Measurements from ENCODE around the gene TLK1.
"Not testable (repeated sequence)": the region's sequence is repeated elsewhere in the genome, so short reads cannot be mapped to it uniquely, and the experiment has no call there.

TLK1 gene

GRCh38 chr2:171167352-171167997 lies 6.8 kb upstream of the TLK1 start:
- DNase-seq = no peak

GRCh38 chr2:171166328-171166983 lies 5.8 kb upstream of the TLK1 start:
- no peak for DNase-seq

DNA sequence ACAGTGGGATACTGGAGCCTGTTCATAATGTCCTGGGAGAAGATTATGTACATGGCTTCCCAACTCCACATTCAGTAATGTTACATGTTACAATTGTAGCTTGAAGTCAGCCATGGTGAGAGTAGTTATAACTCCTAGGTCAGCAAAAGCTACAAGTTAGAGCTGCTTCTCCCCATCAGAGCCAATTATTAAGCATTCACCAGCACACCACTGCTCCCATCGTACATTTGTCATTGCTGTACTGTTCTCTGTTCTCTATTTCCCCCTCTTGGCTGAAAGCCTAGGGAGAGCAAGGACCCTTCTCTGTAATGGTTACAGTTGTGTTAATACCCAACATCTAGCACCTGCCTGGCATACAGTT lies 5.3 kb upstream of the TLK1 start:
- DNase-seq = no peak

- no peak for DNase-seq
These were observed 2.6 kb upstream of the TLK1 start for GRCh38 chr2:171163261-171163660.

- DNase-seq = not testable (repeated sequence)
These were observed 2.0 kb upstream of the TLK1 start for GRCh38 chr2:171162522-171163197.

GRCh38 chr2:171160956-171161740 lies 455 bp upstream of the TLK1 start:
- peak; percentile 85 for DNase-seq

DNA sequence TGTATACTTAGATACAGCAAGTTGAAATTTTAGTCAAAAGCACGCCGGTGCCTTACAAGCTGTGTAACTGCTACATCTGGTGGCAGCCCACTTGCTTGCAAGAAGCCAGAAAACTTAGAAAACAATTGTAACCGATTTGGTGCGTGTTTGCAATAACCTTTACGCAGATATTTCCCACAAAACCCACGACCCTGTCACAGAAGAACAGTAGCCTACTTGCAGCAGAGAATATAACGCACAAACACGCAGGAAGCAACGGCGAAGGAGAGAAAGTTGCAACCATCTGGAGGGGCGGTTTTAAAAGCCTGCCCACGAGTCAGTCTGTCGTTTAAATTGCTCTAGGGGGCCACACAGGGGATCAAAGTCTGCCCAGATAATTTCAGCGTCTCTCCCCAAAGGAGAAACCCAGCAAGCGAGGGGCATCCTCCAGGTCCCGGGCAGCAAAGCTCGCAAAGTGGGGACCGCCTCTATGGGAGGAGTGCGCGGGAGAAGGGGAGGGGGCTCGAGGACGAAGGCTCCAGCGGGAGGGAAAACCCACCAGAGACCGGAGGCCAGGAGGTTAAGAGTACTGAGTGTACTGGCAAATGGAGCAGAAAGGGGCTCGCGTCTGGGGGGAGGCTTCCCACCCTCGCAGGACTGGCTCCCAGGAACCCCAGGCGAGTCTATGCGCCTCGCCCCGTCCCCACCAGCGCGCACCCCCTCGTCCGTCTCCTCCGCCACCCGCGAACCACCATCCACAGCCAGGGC lies 1.1 kb downstream of the TLK1 start:
- DNase-seq = peak; percentile 46

DNA sequence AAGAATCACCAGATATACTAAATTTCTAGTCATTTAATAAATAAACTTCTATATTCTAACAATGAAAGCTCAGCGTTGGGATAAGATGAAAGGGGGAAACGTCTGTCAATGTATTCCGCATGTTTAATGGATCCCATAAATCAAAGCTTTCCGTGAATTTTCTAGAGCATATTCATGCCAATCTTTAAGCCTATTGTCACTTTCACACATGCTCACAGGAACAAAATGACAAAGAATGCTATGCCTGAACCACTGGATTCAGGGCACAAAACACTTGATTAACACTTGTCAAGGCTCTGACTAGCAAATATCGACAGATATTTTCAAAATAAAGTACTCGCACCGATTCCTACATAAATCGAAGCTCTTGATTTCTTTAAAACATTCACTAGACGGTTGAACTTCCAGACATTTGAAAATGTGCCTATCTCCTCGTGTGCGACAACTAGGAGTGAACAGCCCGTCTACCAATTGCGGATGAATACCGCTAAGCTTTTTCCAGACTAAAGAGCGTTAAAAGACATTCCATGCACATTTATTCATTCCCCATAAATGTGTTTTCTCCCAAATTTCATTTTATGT lies 1.8 kb downstream of the TLK1 start:
- DNase-seq = no peak

DNA sequence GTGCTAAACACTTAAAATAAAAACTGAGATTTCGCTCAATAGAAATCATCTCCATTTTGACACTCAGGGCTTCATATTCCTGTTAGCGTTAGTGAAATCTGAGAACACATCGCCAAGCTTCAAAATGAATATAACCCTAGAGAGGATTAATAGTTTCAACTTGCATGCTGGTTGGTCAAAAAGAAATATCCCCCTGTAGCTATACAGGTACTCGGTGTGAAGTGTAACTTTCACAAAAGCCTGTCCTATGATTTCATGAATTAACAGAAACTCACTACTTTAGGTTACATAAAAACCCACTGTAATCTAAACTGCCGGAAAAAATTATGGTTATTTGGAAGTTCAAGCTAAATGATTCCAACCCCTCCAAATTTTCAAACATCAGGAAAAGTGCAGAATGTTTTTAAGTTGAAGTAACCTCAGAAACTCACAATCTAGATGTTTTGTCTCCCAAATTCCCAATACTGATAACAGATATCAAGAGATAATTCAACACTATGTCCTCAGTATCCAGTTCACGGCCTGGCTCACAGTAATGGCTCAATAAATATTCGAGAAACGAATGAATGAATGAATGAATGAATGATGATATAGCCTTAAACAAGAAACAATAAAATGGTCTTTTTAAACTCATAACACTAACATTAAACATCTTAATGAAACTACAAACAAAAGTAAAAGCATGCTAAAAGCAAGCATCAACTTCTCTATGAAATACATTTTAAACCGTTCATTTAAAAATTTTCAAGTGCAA lies 2.5 kb downstream of the TLK1 start:
- DNase-seq = no peak

DNA sequence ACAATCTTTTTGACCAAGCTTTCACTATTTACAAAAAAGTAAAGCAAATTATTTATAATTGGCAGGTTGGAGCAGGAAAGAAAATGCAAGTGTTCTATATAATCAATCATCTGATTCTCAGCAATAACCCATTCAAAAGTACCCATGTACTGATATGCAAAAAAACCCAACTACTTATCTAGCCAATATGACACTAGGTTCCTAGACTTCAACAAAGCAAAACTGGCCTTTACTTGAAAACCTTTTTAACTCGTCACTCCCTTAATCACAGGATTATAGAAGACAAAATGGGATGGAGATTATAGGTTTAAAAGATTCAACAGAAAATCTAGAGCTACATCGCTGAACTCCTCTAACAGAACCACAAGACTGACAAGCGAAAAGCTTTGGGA lies 3.6 kb downstream of the TLK1 start:
- no peak for DNase-seq

DNA sequence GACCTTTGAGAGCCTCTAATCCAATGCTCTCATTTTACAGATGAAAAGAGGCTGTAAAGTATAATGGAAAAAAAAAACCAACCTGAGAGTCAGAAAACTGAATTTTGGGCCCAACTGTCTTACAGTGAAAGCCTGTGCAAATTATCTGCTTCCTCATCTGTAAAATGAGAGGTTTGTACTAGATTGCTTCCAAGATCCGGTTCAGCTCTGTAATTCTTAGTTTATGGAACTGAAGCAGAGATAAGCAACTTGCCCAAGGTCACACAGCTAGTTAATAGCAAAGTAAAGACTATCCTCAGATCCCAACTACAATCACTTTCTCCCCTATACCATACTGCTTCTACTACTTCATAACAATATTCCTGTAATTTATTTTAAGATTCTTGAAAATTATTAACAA lies 6.3 kb downstream of the TLK1 start:
- DNase-seq = no peak

GRCh38 chr2:171150694-171151285 lies 9.9 kb downstream of the TLK1 start:
- DNase-seq = no peak

- no peak for DNase-seq
These were observed 10.6 kb downstream of the TLK1 start for GRCh38 chr2:171149986-171150693.

- no peak for DNase-seq
These were observed 11.3 kb downstream of the TLK1 start for GRCh38 chr2:171149171-171149938.

GRCh38 chr2:171147081-171147480 lies 13.6 kb downstream of the TLK1 start:
- no peak for DNase-seq

- DNase-seq = no peak
These were observed 14.1 kb downstream of the TLK1 start for GRCh38 chr2:171146633-171147032.

DNA sequence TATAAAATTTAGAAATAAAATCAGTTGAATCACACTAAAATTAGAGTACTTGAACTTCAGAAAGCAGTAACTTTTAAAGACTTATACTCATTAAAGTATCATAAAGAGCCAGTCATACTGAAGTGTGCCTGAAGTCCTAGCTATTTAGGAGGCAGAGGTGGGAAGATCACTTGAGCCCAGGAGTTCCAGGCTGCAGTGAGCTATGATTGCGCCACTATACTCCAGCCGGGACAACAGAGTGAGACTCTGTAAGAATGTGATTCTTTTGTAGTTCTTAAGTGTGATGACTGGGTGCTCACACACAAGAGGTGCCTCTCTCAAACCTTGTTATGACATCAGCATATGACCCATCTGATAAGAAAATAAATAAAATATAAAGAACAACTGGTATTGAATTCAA lies 14.6 kb downstream of the TLK1 start:
- no peak for DNase-seq

DNA sequence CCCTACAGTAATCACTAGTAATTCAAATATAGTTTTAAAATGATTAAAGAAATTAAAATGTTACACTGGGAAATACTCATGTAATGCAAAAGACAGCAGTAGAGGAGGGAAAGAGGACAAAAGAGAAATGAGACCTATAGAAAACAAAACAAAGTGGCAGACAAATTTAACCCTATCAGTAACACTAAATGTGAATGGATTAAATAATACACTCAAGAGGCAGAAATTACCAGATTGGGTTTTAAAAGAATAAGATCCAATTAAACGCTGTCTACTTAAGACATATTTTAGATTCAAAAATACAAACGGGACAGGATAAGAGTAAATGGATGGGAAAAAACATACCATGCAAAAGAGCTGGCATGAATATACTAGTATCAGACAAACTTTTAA lies 17.0 kb downstream of the TLK1 start:
- DNase-seq = no peak

GRCh38 chr2:171142398-171142797 lies 18.3 kb downstream of the TLK1 start:
- no peak for DNase-seq

DNA sequence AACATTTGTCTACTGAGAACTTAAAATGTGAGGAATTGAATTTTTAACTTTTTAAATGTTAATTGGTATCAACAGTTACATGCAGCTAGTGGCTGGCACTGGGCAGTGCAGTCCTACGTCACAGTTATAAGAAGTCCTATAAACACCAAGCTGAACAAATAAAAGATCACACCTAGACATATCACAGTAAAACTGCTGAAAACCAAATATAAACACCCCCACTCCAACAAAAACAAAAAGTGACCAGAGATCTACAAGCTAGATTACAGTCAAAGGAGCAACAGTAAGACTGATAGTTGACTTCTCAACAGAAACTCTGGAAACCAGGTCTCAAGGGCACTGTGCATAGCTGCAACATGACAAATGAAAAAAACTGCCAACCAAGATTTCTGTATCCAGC lies 19.4 kb downstream of the TLK1 start:
- no peak for DNase-seq

All from 8988T (cell line).